WI38 (cell line): ENCODE results near the gene SLC13A4.

Source experiments
- H3K4me3 ChIP-seq: 2 replicates; pipeline ENCODE4 v1.5.1; 2011; ENCODE audit warnings: low read depth, mild to moderate bottlenecking, control low read depth, low read length
- TF ChIP-seq, protein P1 (sequence below): IDR thresholded peaks from 2 replicates; pipeline ENCODE4 v1.5.1; 2012; ENCODE audit warnings: low read depth, mild to moderate bottlenecking, control low read depth, low read length

The SLC13A4 gene

DNA sequence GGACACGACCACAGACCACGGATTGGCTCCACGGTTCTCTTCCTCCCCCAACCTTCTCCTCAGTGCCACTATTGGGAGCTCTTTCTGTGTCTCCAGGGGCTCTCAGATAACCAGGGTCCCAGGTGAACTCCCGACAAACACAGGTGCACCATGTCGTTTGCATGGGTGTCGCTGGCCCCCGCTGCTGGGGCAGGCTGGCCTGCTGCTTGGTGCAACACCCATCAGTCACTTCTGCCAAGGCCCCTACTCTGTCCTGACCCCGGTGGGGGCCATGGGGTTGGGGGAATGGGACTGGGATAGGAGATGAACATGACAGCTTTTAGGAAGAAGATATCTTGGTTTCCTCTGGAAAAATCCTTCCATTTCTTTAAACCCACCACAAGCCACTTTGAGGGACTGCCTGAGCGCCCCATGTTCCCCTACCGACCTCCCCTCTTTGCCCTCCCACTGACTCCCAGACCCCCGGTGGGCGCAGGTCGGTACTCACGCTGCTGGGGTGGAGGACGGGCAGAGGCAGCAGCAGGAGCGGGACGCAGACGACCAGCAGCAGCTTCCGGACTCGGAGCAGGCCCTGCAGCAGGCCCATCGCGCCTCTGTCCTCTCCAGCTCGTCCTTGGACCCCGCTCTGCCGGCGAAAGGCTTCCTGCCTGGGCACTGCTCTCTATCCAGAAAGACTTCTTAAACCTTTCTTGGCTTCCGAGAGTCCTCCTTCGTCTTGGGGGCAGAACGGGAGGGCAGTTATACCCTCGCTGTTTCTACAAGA lies 894 bp downstream of the SLC13A4 start:
- TF ChIP-seq, protein P1, sequence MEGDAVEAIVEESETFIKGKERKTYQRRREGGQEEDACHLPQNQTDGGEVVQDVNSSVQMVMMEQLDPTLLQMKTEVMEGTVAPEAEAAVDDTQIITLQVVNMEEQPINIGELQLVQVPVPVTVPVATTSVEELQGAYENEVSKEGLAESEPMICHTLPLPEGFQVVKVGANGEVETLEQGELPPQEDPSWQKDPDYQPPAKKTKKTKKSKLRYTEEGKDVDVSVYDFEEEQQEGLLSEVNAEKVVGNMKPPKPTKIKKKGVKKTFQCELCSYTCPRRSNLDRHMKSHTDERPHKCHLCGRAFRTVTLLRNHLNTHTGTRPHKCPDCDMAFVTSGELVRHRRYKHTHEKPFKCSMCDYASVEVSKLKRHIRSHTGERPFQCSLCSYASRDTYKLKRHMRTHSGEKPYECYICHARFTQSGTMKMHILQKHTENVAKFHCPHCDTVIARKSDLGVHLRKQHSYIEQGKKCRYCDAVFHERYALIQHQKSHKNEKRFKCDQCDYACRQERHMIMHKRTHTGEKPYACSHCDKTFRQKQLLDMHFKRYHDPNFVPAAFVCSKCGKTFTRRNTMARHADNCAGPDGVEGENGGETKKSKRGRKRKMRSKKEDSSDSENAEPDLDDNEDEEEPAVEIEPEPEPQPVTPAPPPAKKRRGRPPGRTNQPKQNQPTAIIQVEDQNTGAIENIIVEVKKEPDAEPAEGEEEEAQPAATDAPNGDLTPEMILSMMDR = no peak
- no peak overlapping the region for H3K4me3 ChIP-seq

DNA sequence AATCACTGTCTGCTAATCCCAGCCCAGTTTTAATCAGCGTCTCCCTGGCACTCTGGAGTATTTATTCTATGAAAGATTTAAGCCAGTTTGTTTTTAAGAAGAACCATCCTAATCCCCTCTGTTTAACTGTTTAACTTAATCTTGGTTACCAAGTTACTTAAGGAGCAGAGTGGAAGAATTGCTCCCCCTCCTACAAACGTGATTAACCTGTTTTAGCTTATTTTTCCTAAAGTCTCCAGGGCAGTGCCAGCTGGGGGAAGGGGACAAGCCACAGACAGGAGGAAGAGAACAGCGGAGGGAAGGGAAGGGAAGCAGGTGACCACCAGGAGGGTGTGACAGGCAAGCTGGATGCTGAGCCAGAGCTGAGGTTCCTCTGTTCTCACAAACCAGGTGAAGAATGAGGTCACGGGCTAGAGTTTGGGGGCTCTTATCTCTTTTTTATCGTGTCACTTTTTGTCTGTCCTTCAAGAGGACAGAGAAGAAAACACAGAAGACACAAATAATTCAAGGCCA lies 1.7 kb downstream of the SLC13A4 start:
- TF ChIP-seq, protein P1 = no peak
- no peak overlapping the region for H3K4me3 ChIP-seq

DNA sequence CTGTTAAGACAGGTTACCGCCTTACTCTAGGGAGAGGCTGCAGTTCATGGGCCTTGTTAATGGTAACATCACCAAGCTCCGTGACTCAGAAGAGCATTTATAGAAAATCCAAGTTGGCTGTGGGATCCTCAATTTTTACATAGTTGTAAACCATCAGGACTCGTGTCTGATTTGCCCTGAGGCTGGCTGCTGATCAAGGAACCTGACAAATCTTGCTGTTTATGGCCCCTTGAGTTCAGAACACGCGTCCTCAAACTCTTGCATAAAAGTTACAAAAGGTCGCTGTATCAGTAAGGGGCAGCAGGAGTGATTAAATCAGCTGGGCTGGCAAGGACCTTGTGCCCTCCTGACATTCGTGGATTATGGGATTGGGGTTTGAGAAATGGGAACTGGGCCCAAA lies 4.6 kb downstream of the SLC13A4 start:
- H3K4me3 ChIP-seq = no peak overlapping the region
- TF ChIP-seq, protein P1 = no peak

DNA sequence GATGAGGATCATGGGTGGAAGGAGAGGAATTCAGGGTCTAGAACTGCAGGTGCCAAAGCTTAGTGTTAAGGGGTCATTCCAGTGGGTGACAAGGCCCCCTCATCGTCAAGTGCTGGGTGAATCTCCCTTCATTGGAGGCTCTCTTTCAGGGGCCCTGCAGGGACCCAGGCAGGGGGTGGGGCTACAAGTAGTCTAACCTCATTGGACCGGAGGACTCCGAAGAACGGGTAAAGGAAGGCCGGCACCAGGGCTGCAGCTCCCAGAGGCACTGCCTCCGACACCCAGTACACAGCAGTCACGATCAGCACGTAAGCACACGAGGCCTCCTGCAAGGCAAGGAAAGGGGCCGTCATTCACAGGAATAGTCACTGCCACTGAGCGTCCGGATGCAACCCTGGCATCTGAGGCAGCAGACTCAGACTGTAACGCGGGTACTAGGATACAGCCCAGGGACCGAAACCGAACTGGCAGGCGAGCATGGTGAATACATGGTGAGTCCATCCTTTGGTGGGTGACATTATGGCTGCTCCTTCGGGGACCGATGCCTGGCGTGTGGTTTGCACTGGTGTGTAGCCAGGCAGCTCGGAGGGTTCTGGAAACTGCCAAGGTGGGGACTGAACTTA lies 6.7 kb downstream of the SLC13A4 start:
- H3K4me3 ChIP-seq = no peak overlapping the region
- TF ChIP-seq, protein P1 = no peak

DNA sequence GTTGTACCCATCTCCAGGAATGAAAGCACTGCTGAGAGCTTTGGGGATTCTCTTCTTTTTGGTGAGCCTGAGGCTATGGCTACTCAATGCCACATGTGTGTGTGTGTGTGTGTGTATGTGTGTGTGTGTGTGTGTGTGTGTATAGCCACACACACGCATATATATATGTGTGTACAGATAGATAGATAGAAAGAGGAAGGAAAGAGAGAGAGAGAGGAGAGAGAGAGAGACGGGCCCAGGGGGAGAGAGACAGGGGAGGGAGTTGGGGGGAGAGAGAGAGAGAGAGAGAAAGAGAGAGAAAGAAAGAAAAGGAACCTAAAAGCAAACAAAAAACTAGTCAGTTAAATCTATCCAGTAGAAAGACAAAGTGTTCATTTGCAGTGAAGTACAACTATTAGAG lies 8.3 kb downstream of the SLC13A4 start:
- H3K4me3 ChIP-seq = no peak overlapping the region
- TF ChIP-seq, protein P1 = no peak

DNA sequence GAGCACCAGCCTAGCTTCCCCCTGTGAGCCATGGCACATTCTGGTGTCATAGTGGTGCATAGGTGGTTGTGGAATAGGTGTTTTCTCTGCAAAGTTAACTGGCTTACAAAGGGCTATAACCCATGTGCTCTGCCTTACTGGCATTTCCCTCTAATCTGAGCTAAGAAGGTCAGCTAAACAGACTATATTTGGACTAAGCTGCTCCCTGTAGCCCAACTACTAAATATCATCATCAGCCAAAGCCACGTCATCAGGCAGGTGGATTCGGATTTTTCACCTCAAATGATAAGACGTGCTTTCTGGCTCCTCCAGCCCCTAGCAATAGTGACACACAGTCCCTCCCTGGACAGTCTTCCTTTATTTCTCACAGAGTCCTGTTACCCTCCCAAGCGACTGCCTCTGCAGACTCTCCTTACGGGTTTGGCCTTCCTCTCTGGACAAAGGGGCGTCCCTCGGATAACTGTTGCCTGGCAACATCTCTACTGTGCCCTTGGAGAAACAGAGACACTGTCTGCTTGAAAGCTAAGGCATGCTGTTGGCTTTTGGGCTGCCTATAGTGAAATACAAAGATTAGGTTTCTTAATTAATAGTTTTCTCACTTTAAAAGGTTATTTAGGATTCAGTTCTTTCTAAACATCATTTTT lies 9.1 kb downstream of the SLC13A4 start:
- TF ChIP-seq, protein P1 = no peak
- no peak overlapping the region for H3K4me3 ChIP-seq

DNA sequence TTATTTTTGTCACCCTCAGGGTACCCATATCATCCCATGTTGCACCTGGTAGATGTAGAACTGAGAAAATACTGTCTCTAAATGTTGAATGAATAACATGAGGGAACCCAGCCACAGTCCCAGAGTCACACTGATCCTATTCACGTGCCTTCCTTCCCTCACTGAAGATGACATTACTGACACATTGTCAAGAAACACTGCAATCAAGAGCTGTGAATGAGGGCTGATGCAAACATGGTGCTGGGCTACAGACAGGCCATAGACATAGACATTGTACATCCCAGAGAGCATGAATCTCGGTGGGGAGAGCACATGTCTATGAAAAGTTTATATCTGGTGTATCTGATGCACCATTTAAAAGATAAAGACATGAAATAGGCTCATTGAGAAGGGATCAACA lies 9.8 kb downstream of the SLC13A4 start:
- H3K4me3 ChIP-seq = no peak overlapping the region
- TF ChIP-seq, protein P1 = no peak
